ENCODE data around the gene ECM1. TPM values are rescaled to one million over a fixed set of nuclear protein-coding genes. Genes with fewer than 3 reads are reported as not detected.

The ECM1 gene
- total and polyA plus RNA-seq, 8 donors, result 0.63 to 6.1 (median 2.4) TPM

- Histone ChIP-seq H3K27me3 (no peaks in the 10 kb centered on the region), H3K36me3 (peaks cover 0 to 22% (median 18%) of the 10 kb centered on the region in 3 donors), H3K9me3 (no peaks in the 10 kb centered on the region), H3K4me1 (peaks cover 0 to 5% (median 4%) of the 10 kb centered on the region in 3 donors), H3K4me3 (no peak overlapping the region), H3K27ac (no peak overlapping the region)
- DNase-seq (no peak), FAIRE-seq (no peak), ATAC-seq (no peak)
- intact Hi-C loops (cut with DNase I), result loop anchor here in 1 of 3 donors (5.0 kb wide), 1 partner anchor 65 kb away; no protein-coding TSS in a partner anchor
- 91 to 93% methylated on average over 10 of the region's 10 CpGs for WGBS, 2 donors
- TF ChIP-seq CTCF (IDR thresholded peaks at IDR 0.05), result no peak
These were observed 35.2 kb upstream of the ECM1 start for GRCh38 chr1:150472601-150473200.

- WGBS, 2 donors, result 30 to 33% methylated on average over 4 of the region's 4 CpGs
- peaks cover 0 to 22% (median 18%) of the 10 kb centered on the region in 3 donors for H3K36me3 ChIP-seq
- H3K4me3 ChIP-seq, result no peak overlapping the region
- no peaks in the 10 kb centered on the region for H3K9me3 ChIP-seq
- DNase-seq, result no peak
- no peak for FAIRE-seq
- peak in 3 of 4 donors; percentile 24 to 60 (median 36) for ATAC-seq
- intact Hi-C loops (cut with DNase I), result loop anchor here in 1 of 3 donors (5.0 kb wide), 1 partner anchor 64 kb away; no protein-coding TSS in a partner anchor
- no peak overlapping the region for H3K27ac ChIP-seq
- peaks cover 0 to 5% (median 4%) of the 10 kb centered on the region in 3 donors for H3K4me1 ChIP-seq
- H3K27me3 ChIP-seq, result no peaks in the 10 kb centered on the region
- TF ChIP-seq CTCF (IDR thresholded peaks at IDR 0.05), result no peak
These were observed 34.2 kb upstream of the ECM1 start for GRCh38 chr1:150473659-150474058.

- TF ChIP-seq CTCF (IDR thresholded peaks at IDR 0.05), result no peak
- ATAC-seq (no peak), DNase-seq (no peak), FAIRE-seq (no peak)
- Histone ChIP-seq H3K9me3 (no peaks in the 10 kb centered on the region), H3K4me3 (no peak overlapping the region), H3K4me1 (peaks cover 0 to 5% (median 4%) of the 10 kb centered on the region in 3 donors), H3K27me3 (no peaks in the 10 kb centered on the region), H3K36me3 (peaks cover 0 to 22% (median 18%) of the 10 kb centered on the region in 3 donors), H3K27ac (no peak overlapping the region)
- intact Hi-C loops (cut with DNase I), result loop anchor here in 1 of 3 donors (5.0 kb wide), 1 partner anchor 62 kb away; no protein-coding TSS in a partner anchor
- WGBS, 2 donors, result 83 to 85% methylated on average over 4 of the region's 4 CpGs
These were observed 33.0 kb upstream of the ECM1 start for GRCh38 chr1:150474869-150475268.

GRCh38 chr1:150476754-150477153 is 31.2 kb upstream of the ECM1 start:
- Histone ChIP-seq H3K4me3 (no peak overlapping the region), H3K4me1 (peaks cover 0 to 5% (median 4%) of the 10 kb centered on the region in 3 donors), H3K27ac (no peak overlapping the region), H3K27me3 (no peaks in the 10 kb centered on the region), H3K9me3 (no peaks in the 10 kb centered on the region), H3K36me3 (peaks cover 0 to 8% (median 6%) of the 10 kb centered on the region in 3 donors)
- intact Hi-C loops (cut with DNase I), result no loop called here
- FAIRE-seq, result no peak
- DNase-seq, result no peak
- peak in 1 of 4 donors; percentile 31 for ATAC-seq
- TF ChIP-seq CTCF (IDR thresholded peaks at IDR 0.05), result no peak
- WGBS, 2 donors, result 74 to 83% methylated on average over 3 of the region's 3 CpGs

GRCh38 chr1:150477320-150477719 is 30.6 kb upstream of the ECM1 start:
- Histone ChIP-seq H3K27me3 (no peaks in the 10 kb centered on the region), H3K27ac (no peak overlapping the region), H3K4me1 (peaks cover 0 to 5% (median 4%) of the 10 kb centered on the region in 3 donors), H3K36me3 (peaks cover 0 to 3% (median under 1%) of the 10 kb centered on the region in 3 donors), H3K4me3 (no peak overlapping the region), H3K9me3 (no peaks in the 10 kb centered on the region)
- 43 to 71% methylated on average over 1 of the region's 1 CpG for WGBS, 2 donors
- DNase-seq (no peak), ATAC-seq (peak in 2 of 4 donors; percentile 17 to 30), FAIRE-seq (no peak)
- intact Hi-C loops (cut with DNase I), result no loop called here
- TF ChIP-seq CTCF (IDR thresholded peaks at IDR 0.05), result no peak

All from pancreas (tissue), 10 donors.